Adrenal gland (tissue), 5 donors: ENCODE data around the gene CSPG4.

ENCODE experiments used
- POLR2A ChIP-seq, 2 donors: fragments of 450-650 bp; IDR thresholded peaks; one replicate each; pipeline ENCODE4 v1.6.1; 2017; ENCODE audit warnings: antibody characterized with exemption in 2 of 2, mild to moderate bottlenecking in 2 of 2, moderate library complexity in 1 of 2
- TF ChIP-seq, protein P1 (sequence below), 6 experiments: fragments of 450-650 bp in 4 of 6; fragments of 200-600 bp in 2 of 6; sonication (generic) in 1 of 6; IDR thresholded peaks; 1 replicate in 5 of 6; 2 replicates in 1 of 6; pipeline versions ENCODE4 v1.5.1 to v1.8.0; 2016 to 2021; ENCODE audit warnings: antibody characterized with exemption in 6 of 6, mild to moderate bottlenecking in 2 of 6, moderate library complexity in 1 of 6
- donor health status: DM: no; HTN: no; CAD: no.

DNA sequence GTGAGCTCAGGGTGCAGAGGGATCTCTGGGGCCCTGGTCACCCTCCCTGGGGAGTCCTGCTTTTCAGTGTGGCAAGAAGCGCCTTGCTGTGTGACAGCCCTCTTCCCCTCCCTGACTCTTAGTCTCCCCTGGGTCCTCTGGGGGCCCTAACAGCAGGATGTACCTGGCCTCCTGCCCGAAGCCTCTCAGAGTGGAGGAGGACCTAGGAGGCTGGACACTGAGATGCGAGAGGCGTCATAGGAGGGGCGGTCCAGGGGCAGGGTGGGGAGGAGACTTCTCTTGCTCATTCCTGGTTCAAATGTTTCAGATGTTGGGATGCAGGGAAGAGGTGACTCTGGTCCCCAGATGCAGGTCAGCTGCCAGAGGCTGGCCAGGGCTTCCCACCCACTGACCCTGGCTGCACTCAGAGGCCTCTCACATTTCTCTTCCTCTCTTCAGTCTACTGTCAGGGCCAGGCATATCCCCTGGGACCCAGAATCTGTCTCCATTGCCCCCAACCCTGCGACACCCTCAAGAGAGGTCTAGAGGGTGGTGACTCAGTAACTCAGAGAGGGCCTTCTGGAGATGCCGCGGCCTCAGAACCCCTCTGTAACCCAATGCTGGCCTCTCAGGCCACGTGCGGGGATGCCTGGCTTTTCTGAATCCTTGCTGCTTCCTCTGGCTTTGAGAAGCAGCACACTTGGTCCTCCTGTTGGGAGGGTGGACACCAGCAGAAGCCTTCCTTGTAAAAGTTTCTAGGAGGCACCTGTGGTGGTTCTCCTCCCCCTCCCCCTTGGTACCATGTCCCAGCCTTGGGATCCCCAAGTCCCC lies 39.0 kb downstream of the CSPG4 start:
- TF ChIP-seq, protein P1, sequence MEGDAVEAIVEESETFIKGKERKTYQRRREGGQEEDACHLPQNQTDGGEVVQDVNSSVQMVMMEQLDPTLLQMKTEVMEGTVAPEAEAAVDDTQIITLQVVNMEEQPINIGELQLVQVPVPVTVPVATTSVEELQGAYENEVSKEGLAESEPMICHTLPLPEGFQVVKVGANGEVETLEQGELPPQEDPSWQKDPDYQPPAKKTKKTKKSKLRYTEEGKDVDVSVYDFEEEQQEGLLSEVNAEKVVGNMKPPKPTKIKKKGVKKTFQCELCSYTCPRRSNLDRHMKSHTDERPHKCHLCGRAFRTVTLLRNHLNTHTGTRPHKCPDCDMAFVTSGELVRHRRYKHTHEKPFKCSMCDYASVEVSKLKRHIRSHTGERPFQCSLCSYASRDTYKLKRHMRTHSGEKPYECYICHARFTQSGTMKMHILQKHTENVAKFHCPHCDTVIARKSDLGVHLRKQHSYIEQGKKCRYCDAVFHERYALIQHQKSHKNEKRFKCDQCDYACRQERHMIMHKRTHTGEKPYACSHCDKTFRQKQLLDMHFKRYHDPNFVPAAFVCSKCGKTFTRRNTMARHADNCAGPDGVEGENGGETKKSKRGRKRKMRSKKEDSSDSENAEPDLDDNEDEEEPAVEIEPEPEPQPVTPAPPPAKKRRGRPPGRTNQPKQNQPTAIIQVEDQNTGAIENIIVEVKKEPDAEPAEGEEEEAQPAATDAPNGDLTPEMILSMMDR (IDR thresholded peaks at IDR 0.05): no peak
- TF ChIP-seq POLR2A (IDR thresholded peaks at IDR 0.05): no peak
